Left ventricle myocardium inferior (tissue), 1 donor: Measurements from ENCODE around the gene COL23A1. TPM values are rescaled to one million over a fixed set of nuclear protein-coding genes. Genes with fewer than 3 reads are reported as not detected.

ENCODE experiments used
- DNase-seq: peaks from one replicate; pipeline ENCODE4 v3.0.0-alpha.2; 2020
- H3K27ac ChIP-seq: fragments of 200-600 bp; replicated peaks from 2 replicates; pipeline ENCODE4 v1.8.0; 2021
- H3K27me3 ChIP-seq: fragments of 200-600 bp; 2 replicates; pipeline ENCODE4 v1.8.0; 2021; ENCODE audit warnings: low read depth
- H3K36me3 ChIP-seq: fragments of 200-600 bp; 2 replicates; pipeline ENCODE4 v1.8.0; 2021
- H3K4me1 ChIP-seq: fragments of 200-600 bp; 2 replicates; pipeline ENCODE4 v1.8.0; 2021
- H3K4me3 ChIP-seq: fragments of 200-600 bp; 2 replicates; pipeline ENCODE4 v1.8.0; 2021; ENCODE audit warnings: mild to moderate bottlenecking, moderate library complexity
- H3K9me3 ChIP-seq: fragments of 200-600 bp; replicated peaks from 2 replicates; pipeline ENCODE4 v1.8.0; 2021
- intact Hi-C: fragments of 100-400 bp; cut with micrococcal nuclease; formaldehyde crosslinking; loops from one replicate; pipeline ENCODE4 v1.11.0; 2022
- total RNA-seq: library from RNA; stranded (reverse); fragmentation: NEBNext Ultra II Directional; extraction: Animal tissue kit (Norgen Biotek cat#: 25700); gene quantifications from one replicate; pipeline ENCODE4 v1.2.1, GENCODE V29; 2021
- TF ChIP-seq, protein P1 (sequence below): fragments of 200-600 bp; IDR thresholded peaks from 2 replicates; pipeline ENCODE4 v1.8.0; 2021; ENCODE audit warnings: antibody characterized with exemption, mild to moderate bottlenecking, borderline replicate concordance
- donor health status: DM: no; HTN: yes; CAD: no; lungs with severe emphysema.

Gene COL23A1
- total RNA-seq, 1 donor from 2014 or later: 27.4 TPM

DNA sequence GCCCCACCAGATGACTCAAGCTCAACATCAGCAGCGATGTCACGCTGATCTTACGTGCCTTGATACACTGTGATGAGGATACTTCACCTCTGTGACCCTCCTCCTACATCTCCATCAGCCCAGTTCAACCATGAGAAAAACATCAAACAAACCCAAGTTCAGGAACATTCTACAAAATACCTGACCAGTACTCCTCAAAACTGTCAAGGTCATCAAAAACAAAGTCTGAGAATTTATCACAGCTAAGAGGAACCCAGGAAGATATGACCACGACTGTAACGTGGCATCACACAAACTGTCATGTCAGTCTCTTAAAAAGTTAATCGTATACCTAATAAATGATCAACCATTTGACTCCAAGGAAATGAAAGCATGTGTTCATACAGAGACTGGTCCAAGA, 90.8 kb downstream of the COL23A1 start:
- H3K4me3 ChIP-seq: no peak overlapping the region

DNA sequence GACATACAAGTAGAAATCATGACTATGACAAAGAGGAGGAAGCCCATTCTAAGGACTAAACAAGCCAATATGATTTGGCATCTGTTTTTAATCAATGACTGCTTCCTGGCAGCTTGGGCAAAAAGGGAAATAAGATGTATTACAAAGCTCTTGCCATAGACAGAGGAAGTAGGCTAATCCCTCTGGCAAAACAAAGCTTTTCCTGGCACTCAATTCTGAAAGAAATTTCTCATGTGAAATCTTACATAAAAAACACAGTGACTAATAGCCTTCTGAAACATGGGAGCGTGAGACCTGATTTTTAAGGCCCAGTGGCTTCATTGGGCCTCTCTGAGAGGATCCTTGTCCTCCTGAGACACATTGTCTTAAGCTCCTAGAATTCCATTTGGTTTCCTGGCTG, 93.6 kb downstream of the COL23A1 start:
- no peak for DNase-seq
- Histone ChIP-seq H3K4me1 (no peaks in the 10 kb centered on the region), H3K9me3 (peaks cover 11% of the 10 kb centered on the region), H3K27me3 (no peaks in the 10 kb centered on the region), H3K36me3 (no peaks in the 10 kb centered on the region), H3K4me3 (no peak overlapping the region), H3K27ac (no peak overlapping the region)
- intact Hi-C loops: no loop called here
- TF ChIP-seq, protein P1, sequence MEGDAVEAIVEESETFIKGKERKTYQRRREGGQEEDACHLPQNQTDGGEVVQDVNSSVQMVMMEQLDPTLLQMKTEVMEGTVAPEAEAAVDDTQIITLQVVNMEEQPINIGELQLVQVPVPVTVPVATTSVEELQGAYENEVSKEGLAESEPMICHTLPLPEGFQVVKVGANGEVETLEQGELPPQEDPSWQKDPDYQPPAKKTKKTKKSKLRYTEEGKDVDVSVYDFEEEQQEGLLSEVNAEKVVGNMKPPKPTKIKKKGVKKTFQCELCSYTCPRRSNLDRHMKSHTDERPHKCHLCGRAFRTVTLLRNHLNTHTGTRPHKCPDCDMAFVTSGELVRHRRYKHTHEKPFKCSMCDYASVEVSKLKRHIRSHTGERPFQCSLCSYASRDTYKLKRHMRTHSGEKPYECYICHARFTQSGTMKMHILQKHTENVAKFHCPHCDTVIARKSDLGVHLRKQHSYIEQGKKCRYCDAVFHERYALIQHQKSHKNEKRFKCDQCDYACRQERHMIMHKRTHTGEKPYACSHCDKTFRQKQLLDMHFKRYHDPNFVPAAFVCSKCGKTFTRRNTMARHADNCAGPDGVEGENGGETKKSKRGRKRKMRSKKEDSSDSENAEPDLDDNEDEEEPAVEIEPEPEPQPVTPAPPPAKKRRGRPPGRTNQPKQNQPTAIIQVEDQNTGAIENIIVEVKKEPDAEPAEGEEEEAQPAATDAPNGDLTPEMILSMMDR: no peak

More for the DNA sequence above, 90.8 kb downstream of the COL23A1 start:
- no peak for DNase-seq
- H3K9me3 ChIP-seq: peaks cover 11% of the 10 kb centered on the region
- no peaks in the 10 kb centered on the region for H3K27me3 ChIP-seq
- H3K27ac ChIP-seq: no peak overlapping the region
- no peaks in the 10 kb centered on the region for H3K4me1 ChIP-seq
- TF ChIP-seq, protein P1: no peak
- intact Hi-C loops: no loop called here
- no peaks in the 10 kb centered on the region for H3K36me3 ChIP-seq

DNA sequence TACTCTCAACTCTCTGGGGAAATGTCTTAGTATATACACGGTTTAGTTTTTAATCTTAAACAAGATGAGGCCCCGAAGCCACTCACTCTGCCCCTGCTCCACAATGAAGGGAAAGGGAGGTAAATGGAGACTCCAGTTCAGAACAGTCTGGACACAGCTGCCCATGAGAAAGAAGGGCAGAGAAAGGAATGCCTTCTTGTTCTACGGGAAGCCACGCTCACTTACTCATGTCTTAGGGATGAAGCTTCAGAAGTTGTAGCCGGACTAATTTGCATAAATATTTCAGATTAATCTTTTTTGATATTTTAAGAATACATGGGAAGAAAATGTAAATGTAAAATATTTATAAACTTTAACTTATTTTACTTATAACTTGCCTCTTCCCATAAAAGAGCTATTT, 94.0 kb downstream of the COL23A1 start:
- Histone ChIP-seq H3K4me1 (no peaks in the 10 kb centered on the region), H3K36me3 (no peaks in the 10 kb centered on the region), H3K4me3 (no peak overlapping the region), H3K9me3 (peaks cover 9% of the 10 kb centered on the region), H3K27ac (no peak overlapping the region), H3K27me3 (no peaks in the 10 kb centered on the region)
- no peak for DNase-seq
- intact Hi-C loops: no loop called here
- TF ChIP-seq, protein P1: no peak

DNA sequence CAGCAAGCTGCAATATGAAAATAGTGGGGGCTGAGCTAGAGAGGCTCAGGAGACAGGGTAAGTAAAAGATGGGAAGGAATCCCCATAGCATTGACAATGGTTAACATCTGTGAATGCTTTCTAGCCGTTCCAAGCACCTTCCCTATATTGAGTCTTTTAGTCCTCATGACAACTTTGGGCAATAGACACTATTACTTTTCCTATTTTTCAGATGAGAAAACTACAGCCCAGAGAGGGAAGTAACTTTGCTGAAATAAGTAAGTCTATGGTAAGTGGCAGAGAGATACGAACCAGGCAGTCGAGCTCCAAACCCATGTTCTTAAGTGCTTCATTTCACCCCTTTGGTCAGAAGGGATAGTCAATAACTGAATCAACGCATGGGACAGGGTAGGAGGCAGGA, 94.5 kb downstream of the COL23A1 start:
- Histone ChIP-seq H3K4me1 (no peaks in the 10 kb centered on the region), H3K27ac (no peak overlapping the region), H3K36me3 (no peaks in the 10 kb centered on the region), H3K4me3 (no peak overlapping the region), H3K9me3 (peaks cover 4% of the 10 kb centered on the region), H3K27me3 (no peaks in the 10 kb centered on the region)
- no peak for DNase-seq
- TF ChIP-seq, protein P1: no peak
- intact Hi-C loops: no loop called here

DNA sequence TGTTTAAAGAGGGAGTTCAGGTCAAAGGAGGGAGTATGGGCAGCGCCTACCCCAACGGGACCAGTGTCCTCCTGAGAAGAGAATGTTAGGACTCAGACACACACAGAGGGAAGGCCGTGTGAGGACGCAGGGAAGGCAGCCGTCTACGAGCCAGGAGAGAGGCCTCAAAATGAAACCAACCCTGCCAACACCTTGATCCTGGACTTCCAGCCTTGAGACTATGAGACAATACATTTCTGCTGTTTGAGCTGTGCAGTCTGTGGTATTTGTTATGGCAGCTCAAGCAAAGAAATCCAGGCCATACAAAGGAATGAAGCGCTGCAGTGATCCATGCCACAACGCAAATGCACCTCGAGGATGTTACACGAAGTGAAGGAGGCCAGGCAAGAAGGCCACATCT, 97.9 kb downstream of the COL23A1 start:
- Histone ChIP-seq H3K4me1 (peaks cover 3% of the 10 kb centered on the region), H3K36me3 (no peaks in the 10 kb centered on the region), H3K4me3 (no peak overlapping the region), H3K27ac (no peak overlapping the region), H3K9me3 (no peaks in the 10 kb centered on the region), H3K27me3 (peaks cover 5% of the 10 kb centered on the region)
- DNase-seq: no peak
- TF ChIP-seq, protein P1: no peak
- intact Hi-C loops: no loop called here
